Melanocyte of skin (primary cell): ENCODE results near the gene TTC7B. TPM values are rescaled to one million over a fixed set of nuclear protein-coding genes. Genes with fewer than 3 reads are reported as not detected.

Experiments used
- total RNA-seq, 2 donors: library from RNA; depleted of rRNA; stranded (reverse); fragments of >200 nt; gene quantifications; 2 replicates each; pipeline ENCODE4 v1.2.3, GENCODE V29; 2012

TTC7B gene, protein sequence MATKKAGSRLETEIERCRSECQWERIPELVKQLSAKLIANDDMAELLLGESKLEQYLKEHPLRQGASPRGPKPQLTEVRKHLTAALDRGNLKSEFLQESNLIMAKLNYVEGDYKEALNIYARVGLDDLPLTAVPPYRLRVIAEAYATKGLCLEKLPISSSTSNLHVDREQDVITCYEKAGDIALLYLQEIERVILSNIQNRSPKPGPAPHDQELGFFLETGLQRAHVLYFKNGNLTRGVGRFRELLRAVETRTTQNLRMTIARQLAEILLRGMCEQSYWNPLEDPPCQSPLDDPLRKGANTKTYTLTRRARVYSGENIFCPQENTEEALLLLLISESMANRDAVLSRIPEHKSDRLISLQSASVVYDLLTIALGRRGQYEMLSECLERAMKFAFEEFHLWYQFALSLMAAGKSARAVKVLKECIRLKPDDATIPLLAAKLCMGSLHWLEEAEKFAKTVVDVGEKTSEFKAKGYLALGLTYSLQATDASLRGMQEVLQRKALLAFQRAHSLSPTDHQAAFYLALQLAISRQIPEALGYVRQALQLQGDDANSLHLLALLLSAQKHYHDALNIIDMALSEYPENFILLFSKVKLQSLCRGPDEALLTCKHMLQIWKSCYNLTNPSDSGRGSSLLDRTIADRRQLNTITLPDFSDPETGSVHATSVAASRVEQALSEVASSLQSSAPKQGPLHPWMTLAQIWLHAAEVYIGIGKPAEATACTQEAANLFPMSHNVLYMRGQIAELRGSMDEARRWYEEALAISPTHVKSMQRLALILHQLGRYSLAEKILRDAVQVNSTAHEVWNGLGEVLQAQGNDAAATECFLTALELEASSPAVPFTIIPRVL
- total RNA-seq, result 10 to 100 TPM; 25.5 to 35.6 TPM

DNA sequence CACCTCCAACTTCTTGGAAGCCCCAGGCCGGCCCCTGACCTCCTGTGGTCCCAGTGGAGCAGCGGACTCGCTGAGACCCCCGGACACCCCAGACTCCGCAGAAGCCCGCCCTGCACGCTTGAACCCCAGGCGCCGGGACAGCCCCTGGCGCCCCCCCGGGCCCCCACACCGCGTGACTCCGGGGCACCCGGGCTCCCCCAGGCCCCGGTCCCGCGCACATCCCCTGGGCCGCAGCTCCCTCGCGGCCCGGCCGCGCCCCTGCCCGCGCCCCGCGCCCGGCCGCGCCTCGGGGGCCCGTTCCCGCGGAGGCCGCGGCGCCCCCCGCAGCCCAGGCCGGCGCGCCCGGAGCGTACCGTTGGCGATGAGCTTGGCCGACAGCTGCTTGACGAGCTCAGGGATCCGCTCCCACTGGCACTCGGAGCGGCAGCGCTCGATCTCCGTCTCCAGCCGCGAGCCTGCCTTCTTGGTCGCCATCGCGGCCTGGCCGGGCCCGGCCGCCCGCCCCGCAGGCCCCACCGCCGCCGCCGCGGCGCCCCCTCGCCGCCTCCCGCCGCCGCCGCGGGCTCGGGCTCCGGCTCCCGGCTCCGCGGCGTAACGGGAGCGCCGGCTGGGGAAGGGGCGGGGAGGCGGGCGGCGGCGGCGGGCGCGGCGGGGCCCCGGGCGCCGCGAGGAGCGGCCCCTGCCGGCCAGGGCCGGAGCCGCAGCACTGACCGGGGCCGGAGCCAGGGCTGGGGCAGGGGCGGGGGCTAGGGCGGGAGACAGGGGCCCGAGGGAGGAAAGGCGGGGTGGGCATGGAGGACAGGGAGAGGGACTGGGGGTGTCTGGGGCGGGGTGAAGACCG, at the start of gene TTC7B:
Gene TTC7B, minus strand, starts transcription at position 609 of the 841 bp plus-strand sequence. Its CDS starts 135 bp downstream, at position 474.

Other genes starting within 250 kb of the TTC7B start
- gene RPS6KA5, start 244.2 kb upstream of the TTC7B start, total RNA-seq, result 1 to 10 TPM; 4.5 to 7.7 TPM